ENCODE results near the gene ADD1. TPM values are rescaled to one million over a fixed set of nuclear protein-coding genes. Genes with fewer than 3 reads are reported as not detected.
"Not testable (repeated sequence)": the region's sequence is repeated elsewhere in the genome, so short reads cannot be mapped to it uniquely, and the experiment has no call there.

ADD1 gene
- total RNA-seq, 1 donor from 2014 or later, result 147 TPM

DNA sequence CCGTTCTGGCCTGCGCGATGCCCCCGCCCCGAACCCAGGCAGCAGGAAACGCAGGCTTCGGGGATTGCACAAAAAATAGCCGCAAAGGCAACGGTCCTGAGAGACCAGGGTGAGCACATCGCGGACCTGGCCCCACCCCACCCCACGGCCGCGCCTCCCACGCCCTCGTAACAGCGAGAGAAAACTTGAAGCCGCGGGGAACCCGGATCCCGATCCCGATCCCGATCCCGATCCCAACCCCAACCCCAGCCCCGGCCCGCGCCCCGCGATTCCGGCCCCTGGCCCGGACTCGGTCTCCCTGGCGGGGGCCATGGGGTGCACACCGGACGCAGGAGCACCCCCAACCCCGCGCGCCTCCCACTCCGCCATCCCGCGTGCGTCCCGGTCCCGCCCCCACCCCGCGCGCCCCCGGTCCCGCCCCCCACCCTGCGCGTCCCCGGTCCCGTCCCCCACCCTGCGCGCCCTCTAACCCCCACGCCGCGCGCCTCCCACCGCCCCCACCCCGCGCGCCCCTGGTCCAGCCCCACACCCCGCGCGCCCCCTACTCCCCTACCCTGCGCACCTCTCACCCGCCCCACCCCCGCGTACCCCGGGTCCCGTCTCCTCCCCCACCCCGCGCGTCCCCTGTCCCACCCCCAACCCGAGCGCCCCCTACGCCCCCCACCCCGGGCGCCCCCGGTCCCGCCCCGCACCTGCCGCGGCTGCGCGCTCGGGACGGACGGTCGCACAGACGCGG, 90.6 kb downstream of the ADD1 start:
- peak in 1 of 2 donors; percentile 35 for DNase-seq (ENCODE audit: low read depth in 2 of 2)

DNA sequence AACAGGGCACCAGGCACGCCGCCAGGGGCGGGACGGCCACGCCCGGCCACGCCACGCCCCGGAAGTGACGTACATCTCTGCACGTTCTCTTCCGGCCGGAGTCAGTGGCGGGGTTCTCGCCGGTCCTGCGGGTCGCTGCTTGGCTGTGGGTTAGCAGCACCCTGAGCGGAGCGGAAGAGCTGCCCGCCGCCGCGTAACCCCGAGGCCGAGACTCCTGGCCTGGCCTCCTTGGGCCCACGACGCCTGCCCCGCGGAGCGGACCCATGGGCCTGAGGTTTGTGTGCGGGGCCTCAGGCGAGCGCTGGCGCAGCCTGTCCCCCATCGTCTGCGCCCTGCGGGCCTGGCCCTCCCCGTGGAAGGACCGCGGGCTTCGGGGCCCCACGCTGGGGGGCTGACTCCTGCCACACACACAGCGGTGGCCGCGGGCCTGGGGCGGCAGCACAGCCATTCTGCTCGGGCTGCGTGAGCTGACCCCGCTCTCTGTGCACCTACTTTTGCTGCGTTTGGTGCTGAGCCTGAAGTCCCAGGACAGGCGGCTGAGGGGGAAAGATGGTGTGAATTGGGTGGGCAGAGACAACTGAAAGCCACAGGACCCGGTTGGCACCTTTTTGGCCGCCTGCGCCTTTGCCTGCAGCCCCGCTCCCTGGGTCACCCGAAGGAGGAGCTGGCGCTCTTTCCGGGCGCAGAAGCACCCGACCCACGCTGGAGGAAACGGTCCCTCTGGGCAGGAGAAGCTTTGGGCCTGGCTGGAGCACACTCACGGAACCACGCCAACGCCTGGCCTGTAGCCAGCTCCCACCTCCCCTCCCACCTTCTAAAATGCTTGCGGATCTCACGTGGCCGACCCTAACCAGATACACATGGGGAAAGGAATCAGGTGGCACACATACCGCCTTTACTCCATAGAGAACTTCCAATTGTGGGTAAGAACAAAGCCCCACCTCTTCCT, 91.4 kb downstream of the ADD1 start:
- DNase-seq (ENCODE audit: low read depth in 2 of 2), result peak; percentile 74 to 90

DNA sequence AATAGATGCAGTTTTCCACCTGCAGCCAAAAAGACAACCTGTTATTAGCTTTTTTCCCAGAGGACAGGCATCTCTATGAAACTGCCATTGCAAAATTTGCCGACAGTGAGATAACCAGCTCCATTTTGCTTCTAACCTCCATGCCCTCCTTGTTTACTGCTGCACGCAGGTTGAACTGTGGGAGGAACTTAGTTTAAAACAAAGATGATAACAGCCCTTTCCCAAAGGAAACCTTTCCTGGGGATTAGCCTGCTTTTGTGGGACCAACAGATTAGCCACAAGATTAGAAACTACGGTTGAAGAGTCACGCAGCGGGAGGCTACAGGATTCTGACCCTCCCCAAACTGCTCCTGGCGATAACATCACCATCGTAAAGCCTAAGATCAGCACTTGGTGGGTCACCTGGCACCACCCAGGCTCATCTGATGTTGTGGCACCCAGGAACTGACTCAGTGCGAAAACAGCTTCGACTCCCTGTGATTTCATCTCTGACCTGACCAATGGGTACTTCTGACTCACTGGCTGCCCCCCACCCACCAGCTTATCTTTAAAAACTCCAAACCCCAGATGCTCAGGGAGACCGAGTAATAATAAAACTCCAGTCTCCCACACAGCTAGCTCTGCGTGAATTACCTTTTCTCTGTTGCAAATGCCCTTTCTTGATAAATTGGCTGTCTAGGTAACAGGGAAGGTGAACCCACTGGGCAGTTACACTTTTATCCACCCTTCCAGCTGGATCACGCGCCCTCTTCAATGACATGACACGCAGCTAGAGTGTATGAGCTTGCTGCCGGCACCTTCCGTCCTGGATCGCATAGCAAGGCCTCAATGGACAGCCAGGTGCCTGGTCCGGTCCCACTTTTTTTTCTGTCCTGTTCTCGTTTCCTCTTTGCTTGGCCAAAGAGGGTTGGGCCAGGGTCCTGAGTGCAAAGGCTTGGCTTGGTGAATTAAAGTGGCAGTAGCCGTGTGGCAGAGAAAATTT, 92.4 kb downstream of the ADD1 start:
- no peak for DNase-seq (ENCODE audit: low read depth in 2 of 2)

DNA sequence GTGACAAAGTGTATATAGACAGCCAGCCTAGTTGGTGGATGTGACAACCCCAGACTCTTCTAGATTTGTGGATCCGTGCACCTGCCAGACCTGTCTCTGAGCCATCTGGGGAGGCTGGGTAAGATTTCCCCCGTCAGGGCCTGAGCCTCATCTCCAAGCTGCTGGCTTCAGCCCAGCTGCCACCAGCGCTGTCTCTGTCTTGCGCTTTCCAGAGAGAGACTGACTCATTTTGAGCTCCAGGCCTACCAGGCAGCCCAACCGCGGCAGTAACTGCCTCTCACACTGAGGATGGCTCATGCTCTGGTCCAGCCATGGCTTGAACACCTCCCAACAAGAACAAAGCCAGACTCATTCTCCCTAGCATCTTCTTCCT, 93.1 kb downstream of the ADD1 start:
- no peak for DNase-seq (ENCODE audit: low read depth in 2 of 2)

DNA sequence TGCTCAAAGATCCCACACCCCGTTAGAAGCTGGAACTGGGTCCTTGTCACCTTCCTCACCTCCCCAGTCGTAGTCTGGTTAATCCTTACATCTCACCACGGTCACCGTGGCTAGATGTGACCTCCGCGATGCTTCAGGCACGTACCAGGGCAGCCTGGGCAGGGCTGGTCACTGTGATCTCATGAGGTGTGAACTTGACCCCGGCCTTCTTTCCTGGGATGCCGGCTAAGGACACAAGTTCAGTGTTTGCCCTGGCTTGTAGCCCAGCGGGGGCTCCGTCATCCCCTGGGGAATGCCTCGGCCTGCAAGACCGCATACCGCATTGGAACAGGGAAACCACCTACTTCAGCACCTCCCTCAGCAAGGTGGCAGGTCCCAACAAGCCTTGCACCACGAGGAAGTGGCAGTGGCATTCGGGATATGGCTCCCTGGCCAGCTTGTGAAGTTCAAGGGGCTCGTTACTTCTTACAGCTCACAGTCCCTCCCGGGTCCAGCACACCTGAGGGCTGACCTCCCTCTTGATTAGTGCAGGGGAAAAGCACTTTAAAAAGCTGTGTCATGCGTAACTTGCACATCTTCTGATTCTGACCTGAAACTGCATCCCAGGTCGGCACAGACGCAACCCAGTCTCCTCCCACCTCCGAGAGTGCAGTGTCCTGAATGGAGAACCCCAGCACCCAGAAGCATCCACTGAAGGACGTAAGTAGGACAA, 93.7 kb downstream of the ADD1 start:
- DNase-seq (ENCODE audit: low read depth in 2 of 2), result no peak

DNA sequence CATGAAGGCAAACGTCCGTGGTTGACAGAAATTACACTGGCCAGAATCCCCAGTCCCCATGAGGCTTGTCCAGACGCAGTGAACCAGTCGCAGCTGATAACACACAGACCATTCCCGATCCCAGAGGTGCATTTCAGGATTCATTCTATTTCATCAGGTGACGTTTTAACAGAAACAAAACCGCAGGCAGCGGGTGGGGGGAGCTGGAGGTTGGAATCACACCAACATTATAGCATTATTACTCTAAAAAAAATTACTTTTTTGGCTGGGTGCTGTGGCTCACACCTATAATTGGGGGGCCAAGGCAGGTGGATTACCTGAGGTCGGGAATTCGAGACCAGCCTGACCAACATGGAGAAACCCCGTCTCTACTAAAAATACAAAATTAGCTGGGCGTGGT, 94.3 kb downstream of the ADD1 start:
- no peak for DNase-seq (ENCODE audit: low read depth in 2 of 2)

DNA sequence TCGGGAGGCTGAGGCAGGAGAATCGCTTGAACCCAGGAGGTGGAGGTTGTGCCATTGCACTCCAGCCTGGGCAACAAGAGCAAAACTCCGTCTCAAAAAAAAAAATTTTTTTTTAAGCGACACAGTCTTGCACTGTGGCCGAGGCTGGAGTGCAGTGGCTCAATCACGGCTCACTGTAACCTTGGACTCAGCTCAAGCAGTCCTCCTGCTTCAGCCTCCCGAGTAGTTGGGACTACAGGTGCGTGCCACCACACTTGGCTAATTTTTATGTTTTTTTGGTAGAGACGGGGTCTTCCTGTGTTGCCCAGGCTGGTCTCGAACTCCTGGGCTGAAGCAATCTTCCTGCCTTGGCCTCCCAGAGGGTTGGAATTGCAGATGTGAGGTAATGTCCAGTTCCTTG, 94.8 kb downstream of the ADD1 start:
- DNase-seq (ENCODE audit: low read depth in 2 of 2), result not testable (repeated sequence)

DNA sequence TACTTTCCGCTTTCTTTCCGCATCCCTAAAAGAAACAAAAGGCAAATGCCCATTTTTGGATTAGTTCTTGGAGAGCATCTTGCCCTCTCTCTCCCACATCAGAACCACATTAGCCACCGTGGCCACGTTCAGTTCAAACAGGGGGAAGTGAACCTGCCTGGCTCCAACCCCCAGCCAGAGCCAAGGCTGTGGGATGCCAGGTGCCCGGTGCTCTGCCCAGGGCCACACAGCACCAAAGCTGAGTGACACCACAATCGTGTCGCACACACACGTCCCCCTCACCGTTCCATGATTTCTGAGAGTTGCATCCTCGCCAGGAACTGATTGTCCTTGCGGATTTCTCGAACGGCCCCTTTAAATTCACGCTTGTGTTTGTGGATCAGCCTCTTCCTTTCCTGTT, 95.3 kb downstream of the ADD1 start:
- no peak for DNase-seq (ENCODE audit: low read depth in 2 of 2)

DNA sequence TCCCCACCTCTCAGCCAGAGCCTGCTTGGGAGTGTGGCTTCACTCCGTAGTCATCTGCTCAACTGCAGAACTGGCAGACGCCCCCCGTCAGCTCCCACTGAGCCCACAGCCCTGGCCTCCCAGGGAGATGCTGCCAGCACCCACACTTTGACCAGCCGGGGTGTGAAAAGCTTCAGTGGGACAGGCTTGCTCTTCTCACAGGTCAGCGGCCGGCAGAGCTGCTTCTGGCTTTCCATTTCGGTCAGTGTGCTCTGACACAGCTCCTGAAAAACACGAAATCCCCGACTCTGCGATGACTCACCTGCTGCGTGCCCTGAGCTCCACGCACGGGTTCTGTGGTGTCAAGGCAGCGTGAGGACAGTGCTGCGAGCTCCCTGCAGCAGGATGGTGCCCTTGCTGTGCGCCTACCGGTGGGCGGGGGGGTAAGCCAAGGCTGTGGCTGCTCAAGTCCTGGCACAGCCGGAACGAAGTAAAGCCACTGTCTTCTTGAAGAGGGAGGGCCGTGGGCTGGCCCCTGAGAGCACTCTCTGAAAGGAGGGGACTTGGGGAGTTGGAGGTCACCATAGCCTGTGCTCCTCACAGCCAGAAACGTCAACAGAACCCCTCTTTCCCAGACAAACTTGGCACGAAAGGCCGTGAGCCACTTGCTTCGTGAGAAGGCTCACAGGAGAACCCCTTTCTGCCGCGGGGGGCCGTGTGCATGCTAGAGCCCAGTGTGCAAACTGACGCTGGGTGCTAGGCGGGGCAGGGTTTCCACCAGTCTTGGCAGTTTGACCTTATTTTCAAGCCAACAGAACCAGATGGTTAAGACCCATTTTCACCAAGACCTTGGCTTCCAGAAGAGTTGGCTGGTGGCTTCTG, 96.0 kb downstream of the ADD1 start:
- no peak for DNase-seq (ENCODE audit: low read depth in 2 of 2)

DNA sequence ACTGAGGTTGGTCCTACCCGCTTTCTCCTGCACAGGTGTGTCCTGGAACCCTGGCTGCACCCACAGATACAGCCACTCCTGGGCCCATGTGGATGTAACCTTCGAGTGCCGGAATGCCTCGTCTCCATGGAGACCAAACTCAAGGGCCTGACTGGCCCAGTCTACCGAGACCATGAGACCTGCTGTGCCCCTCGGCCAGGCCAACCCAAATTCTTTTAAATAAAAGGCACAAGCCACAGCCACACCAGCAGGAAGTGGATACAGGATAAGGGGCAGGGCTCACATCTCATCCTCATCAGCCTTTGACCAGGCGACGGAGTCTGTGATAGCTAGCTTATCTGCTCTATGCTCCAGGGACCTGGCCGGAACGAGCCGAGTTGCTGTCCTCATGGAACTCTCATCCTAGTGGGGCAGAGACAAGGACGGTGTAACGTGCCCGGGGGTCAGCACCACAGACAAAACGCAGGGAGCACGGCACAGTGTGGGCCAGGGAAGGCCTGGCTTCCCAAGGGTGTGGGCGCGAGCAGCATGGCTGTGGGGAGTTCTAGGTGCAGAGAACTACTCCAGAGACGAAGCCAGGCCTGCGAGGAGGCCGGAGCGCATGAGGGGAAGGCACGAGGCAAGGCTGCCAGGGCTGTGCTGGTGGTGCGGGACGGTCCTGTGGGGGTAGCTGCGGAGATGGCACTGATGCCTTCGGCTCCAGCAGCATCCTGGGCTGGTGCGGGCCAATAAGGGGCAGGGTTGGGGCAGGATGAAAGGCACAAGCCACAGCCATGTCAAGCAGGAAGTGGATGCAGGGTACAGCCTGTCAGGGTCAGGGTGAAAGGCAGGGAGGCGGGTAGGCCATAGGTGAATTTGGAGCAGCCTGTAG, 96.9 kb downstream of the ADD1 start:
- no peak for DNase-seq (ENCODE audit: low read depth in 2 of 2)

DNA sequence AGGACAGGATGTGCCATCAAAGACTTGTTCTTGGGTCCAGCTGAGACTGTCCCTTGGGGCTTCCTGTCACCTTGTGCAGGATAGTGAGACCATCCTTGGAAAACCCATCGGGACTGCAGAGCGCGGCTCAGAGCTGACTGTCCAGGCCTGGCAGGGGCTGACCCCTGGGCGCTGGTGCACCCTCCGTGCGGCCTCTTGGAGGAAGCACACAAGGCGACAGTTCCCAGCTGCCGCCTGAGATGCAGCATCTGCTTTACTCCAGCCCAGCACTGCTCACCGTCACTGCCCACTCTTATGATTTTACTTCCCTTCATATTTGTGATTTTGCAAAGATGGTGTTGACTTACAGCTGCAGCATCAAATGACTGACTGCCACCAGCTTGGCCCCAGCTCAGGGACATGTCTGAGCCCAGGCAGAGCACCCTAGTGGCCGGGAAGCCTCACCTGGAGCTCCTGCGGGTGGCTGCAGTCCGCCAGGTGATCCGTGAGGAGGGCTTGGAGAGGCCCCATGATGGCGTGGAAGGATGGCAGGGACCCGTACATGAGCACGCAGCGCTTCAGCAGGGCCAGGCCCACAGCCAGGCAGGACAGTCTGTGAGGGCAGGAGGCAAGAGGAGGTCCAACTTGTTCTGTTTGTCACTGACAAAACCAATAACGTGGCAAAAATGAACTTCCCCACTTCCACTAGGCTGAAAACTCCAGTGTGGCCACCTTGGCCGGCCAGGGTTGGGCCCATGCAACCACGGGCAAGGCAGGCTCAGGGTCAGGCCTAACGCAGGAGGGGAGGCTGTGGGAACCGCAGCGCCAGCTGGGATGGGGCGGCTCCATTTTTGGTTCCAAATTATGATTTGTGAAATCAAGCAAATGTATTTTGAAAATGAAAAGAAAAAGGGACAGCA, 97.7 kb downstream of the ADD1 start:
- no peak for DNase-seq (ENCODE audit: low read depth in 2 of 2)

DNA sequence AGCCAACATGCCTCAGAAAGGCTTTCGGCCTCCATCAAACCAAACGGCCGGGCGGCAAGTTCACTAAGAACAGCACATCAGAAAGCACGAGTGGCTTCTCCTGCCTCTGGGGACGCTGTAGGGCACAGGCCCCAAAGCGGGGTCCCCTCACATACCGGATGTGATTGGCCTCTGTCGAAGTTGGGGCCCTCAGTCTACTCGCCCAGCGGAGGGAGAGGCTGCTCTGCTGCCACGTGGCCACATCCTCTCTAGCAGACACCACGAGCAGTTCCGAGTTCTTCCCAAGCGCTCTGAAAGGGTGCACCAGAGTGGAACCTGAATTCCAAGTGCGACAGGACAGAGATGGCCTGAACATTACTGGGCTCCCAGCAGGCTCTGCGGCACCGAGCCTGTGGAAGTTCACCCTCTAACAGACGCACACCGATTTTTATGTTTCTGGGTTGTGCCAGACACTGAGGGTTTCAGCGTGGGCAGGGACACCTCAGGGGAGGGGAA, 98.4 kb downstream of the ADD1 start:
- no peak for DNase-seq (ENCODE audit: low read depth in 2 of 2)

DNA sequence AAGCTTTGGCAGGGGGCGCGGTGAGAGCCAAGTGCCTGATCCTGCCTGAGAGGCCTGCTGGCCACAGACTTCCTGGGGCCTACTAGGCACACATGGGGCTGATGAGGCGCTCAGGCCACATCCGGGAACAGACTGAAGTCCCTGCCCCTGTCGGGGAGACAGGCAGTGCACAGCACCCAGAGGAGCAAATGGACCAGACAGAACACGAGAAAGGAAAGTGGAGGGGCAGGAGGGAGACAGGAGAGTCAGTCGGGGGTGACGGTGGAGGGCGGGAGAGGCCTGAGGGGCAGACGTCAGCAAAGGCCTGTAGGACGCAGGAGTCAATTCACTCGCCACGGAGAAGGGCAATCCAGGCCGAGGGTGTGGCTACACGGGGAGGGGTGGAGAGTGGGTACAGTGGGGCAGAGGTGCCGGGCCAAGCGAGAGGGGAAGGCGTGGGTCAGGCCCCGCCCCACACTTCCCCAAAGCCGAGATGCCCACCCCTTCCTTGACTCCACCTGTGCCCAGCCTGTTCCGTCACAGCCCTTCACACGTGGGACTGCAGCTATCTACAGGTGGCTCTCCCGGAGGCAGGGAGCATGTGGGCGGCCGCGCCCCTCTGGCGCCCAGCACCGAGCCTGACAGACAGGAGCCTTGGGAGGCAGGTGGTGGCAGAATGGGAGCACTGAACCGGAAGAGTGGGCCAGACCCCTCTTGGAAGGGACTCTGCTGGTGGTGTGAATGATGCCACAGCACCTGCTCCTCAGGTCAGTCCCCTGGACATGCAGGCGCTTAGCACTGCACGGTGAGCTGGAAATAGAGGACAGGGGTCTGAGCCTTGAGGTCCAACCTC, 99.1 kb downstream of the ADD1 start:
- no peak for DNase-seq (ENCODE audit: low read depth in 2 of 2)

DNA sequence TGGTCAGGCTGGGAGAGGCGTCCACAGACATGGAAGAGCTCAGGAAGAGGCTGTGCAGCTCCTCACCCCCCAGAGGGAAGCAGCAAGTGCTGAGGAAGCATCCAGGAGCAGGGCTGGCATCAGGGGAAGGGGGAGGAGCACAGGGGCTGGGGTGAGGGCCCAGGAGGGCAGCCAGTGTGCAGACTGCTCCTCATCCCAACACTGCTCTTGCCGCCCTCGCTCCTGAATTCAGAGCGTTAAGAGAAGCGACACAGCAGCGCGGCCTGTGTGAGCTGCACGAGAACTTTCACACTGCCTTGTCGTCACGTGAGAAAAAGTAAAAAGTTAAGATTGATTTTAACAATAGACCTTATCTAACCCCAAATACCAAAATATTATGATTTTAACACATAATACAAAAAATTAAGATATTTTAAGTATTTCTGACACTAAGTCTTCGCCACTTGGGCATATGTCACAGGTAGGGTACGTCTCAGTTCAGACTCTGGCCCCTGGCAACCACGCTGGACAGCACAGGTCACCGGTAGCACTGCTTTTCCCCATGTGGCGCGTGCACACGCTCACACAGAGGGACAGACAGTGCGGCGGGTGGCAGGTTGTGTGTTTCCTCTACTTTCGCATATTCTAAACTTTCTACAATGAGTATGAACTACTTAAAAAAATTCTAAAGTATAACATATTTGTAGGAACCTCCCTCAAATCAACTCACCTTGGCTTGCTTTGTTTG, 99.9 kb downstream of the ADD1 start:
- no peak for DNase-seq (ENCODE audit: low read depth in 2 of 2)

DNA sequence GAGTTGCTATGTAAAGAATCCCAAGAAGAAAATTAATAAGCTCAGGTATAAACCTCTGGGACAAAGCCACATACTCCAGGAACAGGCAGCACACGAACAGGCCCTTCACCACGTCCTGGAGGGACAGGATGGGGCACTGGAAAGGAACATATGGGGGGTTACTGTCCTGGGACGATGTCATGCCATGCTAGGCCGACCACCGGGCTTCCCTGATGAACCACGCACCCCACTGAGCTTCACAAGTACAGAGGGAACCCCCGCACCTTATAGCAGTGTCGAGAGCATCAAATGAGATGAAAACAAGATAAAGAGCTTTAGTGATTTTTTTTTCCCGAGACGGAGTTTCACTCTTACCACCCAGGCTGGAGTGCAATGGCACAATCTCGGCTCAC, 100.4 kb downstream of the ADD1 start:
- no peak for DNase-seq (ENCODE audit: low read depth in 2 of 2)

Measured in dermis microvascular lymphatic vessel endothelial cell (primary cell).